Activated CD8-positive, alpha-beta T cell treated with anti-CD3 and anti-CD28 coated beads for 36 hours (primary cell): ENCODE results near the gene C2CD3. TPM values are rescaled to one million over a fixed set of nuclear protein-coding genes. Genes with fewer than 3 reads are reported as not detected.

Source experiments
- ATAC-seq: fragments of 200-7000 bp; cut with Tn5 transposase; one replicate; pipeline ENCODE4 v1.10.0; 2021; ENCODE audit warnings: mild to moderate bottlenecking, moderate library complexity
- CTCF ChIA-PET: fragments of 350-600 bp; sonication (Branson Sonifier 250); formaldehyde crosslinking; loops from one replicate; lab custom pipeline; 2021; ENCODE audit warnings: antibody characterized with exemption; lab: Charles Lee
- POLR2A ChIA-PET: fragments of 350-600 bp; sonication (Branson Sonifier 250); formaldehyde crosslinking; loops from one replicate; lab custom pipeline; 2021; ENCODE audit warnings: antibody characterized with exemption; lab: Charles Lee
- DNase-seq: peaks from one replicate; pipeline ENCODE4 v3.0.0-alpha.2; 2020
- H3K27ac Mint-ChIP-seq: one replicate; pipeline ENCODE4 v1.8.0; 2021; ENCODE audit warnings: mild to moderate bottlenecking, mixed read lengths
- H3K27me3 Mint-ChIP-seq: one replicate; pipeline ENCODE4 v1.8.0; 2021; ENCODE audit warnings: mixed read lengths
- H3K36me3 Mint-ChIP-seq: one replicate; pipeline ENCODE4 v1.8.0; 2021; ENCODE audit warnings: low read depth, mixed read lengths
- H3K4me1 Mint-ChIP-seq: one replicate; pipeline ENCODE4 v1.8.0; 2021; ENCODE audit warnings: low read depth, mixed read lengths
- H3K4me3 Mint-ChIP-seq: one replicate; pipeline ENCODE4 v1.8.0; 2021; ENCODE audit warnings: mild to moderate bottlenecking, moderate library complexity, mixed read lengths
- H3K9me3 Mint-ChIP-seq: one replicate; pipeline ENCODE4 v1.8.0; 2021; ENCODE audit warnings: mixed read lengths
- intact Hi-C: fragments of 100-400 bp; cut with micrococcal nuclease; formaldehyde crosslinking; loops from one replicate; pipeline ENCODE4 v1.10.0; 2022
- total RNA-seq, 2 experiments: library from RNA; stranded (reverse); gene quantifications; one replicate each; pipeline ENCODE4 v1.2.3, GENCODE V29; 2021
- TF ChIP-seq, protein P1 (sequence below): fragments of 200-600 bp; IDR thresholded peaks from one replicate; pipeline ENCODE4 v1.8.0; 2022; ENCODE audit warnings: antibody characterized with exemption, mild to moderate bottlenecking

Gene C2CD3
- total RNA-seq, 2 experiments from 2014 or later = 22.5 to 25.6 TPM

- intact Hi-C loops = no loop called here
- Mint-ChIP-seq H3K9me3 (no peaks in the 10 kb centered on the region), H3K4me3 (no peak overlapping the region), H3K4me1 (peaks cover 18% of the 10 kb centered on the region), H3K27me3 (no peaks in the 10 kb centered on the region), H3K36me3 (peaks cover 26% of the 10 kb centered on the region), H3K27ac (no peak overlapping the region)
- TF ChIP-seq, protein P1, sequence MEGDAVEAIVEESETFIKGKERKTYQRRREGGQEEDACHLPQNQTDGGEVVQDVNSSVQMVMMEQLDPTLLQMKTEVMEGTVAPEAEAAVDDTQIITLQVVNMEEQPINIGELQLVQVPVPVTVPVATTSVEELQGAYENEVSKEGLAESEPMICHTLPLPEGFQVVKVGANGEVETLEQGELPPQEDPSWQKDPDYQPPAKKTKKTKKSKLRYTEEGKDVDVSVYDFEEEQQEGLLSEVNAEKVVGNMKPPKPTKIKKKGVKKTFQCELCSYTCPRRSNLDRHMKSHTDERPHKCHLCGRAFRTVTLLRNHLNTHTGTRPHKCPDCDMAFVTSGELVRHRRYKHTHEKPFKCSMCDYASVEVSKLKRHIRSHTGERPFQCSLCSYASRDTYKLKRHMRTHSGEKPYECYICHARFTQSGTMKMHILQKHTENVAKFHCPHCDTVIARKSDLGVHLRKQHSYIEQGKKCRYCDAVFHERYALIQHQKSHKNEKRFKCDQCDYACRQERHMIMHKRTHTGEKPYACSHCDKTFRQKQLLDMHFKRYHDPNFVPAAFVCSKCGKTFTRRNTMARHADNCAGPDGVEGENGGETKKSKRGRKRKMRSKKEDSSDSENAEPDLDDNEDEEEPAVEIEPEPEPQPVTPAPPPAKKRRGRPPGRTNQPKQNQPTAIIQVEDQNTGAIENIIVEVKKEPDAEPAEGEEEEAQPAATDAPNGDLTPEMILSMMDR = no peak
- ATAC-seq (no peak), DNase-seq (no peak)
- ChIA-PET CTCF (interaction anchor here (0.9 to 1.0 kb wide), 2 partner anchors 55 to 93 kb away, joined by 3 read pairs; no protein-coding TSS in a partner anchor), POLR2A (no interaction called here)
These were observed 7.9 kb downstream of the C2CD3 start for GRCh38 chr11:74162681-74163467.

GRCh38 chr11:74159642-74160041 is 11.2 kb downstream of the C2CD3 start:
- ChIA-PET CTCF (no interaction called here), POLR2A (no interaction called here)
- peaks cover 16% of the 10 kb centered on the region for H3K4me1 Mint-ChIP-seq
- H3K27me3 Mint-ChIP-seq = no peaks in the 10 kb centered on the region
- TF ChIP-seq, protein P1 = no peak
- peaks cover 20% of the 10 kb centered on the region for H3K36me3 Mint-ChIP-seq
- intact Hi-C loops = no loop called here
- no peak for DNase-seq
- no peak overlapping the region for H3K27ac Mint-ChIP-seq
- no peak overlapping the region for H3K4me3 Mint-ChIP-seq
- no peak for ATAC-seq
- H3K9me3 Mint-ChIP-seq = no peaks in the 10 kb centered on the region

DNA sequence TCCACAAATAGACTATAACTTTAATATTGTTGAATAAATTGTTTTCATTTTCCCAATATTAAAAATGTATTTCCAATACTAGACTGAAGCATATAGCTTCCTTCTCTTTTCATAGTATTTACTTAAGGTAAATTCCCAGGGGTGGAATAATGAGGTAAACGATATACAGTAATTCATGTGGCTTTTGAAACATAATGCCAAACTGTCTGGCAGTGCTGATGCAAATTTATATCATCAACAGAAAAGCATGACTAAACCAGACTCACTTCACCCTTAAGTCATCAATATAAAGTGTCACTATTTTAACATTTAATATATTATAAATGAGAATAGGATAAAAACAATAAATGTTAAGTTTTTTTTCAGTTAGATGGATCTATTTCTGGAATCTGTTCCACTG is 13.6 kb downstream of the C2CD3 start:
- ATAC-seq (no peak), DNase-seq (no peak)
- Mint-ChIP-seq H3K36me3 (peaks cover 28% of the 10 kb centered on the region), H3K27me3 (no peaks in the 10 kb centered on the region), H3K4me1 (peaks cover 9% of the 10 kb centered on the region), H3K4me3 (no peak overlapping the region), H3K9me3 (no peaks in the 10 kb centered on the region), H3K27ac (no peak overlapping the region)
- intact Hi-C loops = no loop called here
- CTCF ChIA-PET = no interaction called here
- POLR2A ChIA-PET = no interaction called here
- TF ChIP-seq, protein P1 = no peak

DNA sequence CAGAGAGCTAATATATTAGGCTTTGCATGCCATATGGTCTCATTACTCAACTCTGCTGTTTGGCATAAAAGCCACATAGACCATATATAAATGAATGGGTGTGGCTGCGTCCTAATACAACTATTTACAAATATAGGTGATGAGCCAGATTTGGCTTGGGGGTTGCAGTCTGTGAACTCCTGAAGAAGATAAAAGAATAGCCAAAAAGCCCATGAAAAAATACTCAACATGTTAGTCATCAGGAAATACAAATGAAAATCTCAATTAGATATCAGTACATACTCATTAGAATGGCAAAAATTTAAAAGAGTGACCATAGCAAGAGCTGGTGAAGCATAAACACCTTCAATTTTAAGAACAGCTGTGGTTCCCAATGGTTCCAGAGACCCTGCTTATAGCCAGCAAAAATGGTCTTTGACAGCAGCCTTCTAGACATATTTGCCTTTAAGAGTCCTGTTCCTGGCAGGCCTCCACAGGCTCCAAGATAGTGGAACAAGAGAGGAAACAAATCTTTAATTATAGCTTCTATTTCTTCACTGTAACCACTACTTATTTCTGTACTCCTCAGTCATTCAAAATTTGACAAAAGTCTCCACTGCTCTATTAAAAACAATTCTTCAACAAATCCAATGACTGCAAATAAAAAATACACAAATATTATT is 16.1 kb downstream of the C2CD3 start:
- Mint-ChIP-seq H3K4me1 (peaks cover 9% of the 10 kb centered on the region), H3K27me3 (no peaks in the 10 kb centered on the region), H3K36me3 (peaks cover 19% of the 10 kb centered on the region), H3K27ac (no peak overlapping the region), H3K9me3 (no peaks in the 10 kb centered on the region), H3K4me3 (no peak overlapping the region)
- intact Hi-C loops = no loop called here
- CTCF ChIA-PET = interaction anchor here (1.7 kb wide), 1 partner anchor 101 kb away, joined by 4 read pairs; no protein-coding TSS in a partner anchor
- POLR2A ChIA-PET = interaction anchor here (0.6 kb wide), 1 partner anchor 121 kb away, joined by 3 read pairs; no protein-coding TSS in a partner anchor
- no peak for DNase-seq
- TF ChIP-seq, protein P1 = no peak
- no peak for ATAC-seq

DNA sequence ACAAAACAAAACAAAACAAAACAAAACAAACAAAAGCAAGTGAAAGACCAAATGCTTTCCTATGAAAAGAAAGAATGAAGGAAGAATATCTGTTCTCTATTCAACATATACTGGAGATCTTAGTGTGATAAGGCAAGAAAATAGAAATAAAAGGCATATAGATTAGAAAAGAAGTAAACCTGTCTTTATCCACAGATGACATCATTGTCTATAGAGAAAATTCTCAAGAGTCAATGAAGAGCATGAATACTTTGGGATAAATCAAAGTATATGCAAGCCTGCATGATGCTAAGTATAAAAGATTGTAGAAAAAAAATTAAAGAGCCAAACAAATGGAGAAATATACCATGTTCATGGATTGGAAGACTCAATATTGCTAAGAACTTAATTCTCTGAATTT is 17.6 kb downstream of the C2CD3 start:
- ChIA-PET CTCF (no interaction called here), POLR2A (no interaction called here)
- Mint-ChIP-seq H3K27me3 (no peaks in the 10 kb centered on the region), H3K4me3 (no peak overlapping the region), H3K4me1 (peaks cover 9% of the 10 kb centered on the region), H3K36me3 (peaks cover 16% of the 10 kb centered on the region), H3K27ac (no peak overlapping the region), H3K9me3 (no peaks in the 10 kb centered on the region)
- DNase-seq = no peak
- TF ChIP-seq, protein P1 = no peak
- intact Hi-C loops = no loop called here
- ATAC-seq = no peak
